ENCODE measurements around the gene BLTP3B. TPM values are rescaled to one million over a fixed set of nuclear protein-coding genes. Genes with fewer than 3 reads are reported as not detected.

BLTP3B gene
- total and polyA plus RNA-seq, 2 of the 13 experiments (the other 11 are each of a cell fraction or from before 2014, with no cell fraction given) = 15.6 to 24.4 TPM

DNA sequence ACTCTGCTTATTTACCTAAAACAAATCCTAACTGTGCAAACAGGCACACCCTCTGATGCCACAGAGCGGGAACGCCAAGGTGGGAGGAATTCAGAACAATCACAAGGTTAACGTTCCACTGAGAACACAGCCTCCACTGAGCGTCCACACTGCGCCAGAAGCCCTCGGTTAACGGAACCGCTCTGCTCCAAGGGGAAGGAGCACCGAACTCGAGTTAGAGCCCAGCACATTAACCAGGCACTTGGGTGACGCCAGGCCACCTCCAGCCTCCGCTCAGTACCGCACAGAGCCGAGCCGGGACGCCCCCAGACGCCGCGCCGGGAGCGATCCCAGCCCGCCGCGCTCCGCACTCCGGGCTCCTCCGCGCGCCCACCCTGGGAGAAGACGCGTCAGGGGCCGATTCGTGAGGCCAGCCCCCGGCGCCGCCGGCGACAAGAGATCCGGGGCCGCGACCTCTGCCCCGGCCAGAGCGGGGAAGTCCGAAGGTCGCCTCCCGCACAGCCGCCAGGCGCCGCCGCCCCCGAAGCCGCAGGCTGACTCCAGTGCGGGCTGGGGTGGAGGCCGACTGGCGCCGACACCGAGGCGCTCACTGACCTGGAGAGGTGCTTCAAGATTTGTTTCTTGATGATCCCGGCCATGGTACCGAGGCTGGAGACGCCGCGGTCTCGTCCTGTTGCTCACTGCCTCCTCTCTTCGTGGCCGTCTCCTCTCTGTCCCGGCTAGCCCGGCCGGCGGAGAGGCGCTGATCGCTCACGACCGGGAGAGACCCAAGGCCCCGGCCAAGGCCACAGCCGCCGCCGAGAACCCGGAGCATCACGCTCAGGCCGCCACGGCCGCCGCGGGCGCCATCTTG lies 450 bp downstream of the BLTP3B start (continued):
- TF ChIP-seq, protein P1, sequence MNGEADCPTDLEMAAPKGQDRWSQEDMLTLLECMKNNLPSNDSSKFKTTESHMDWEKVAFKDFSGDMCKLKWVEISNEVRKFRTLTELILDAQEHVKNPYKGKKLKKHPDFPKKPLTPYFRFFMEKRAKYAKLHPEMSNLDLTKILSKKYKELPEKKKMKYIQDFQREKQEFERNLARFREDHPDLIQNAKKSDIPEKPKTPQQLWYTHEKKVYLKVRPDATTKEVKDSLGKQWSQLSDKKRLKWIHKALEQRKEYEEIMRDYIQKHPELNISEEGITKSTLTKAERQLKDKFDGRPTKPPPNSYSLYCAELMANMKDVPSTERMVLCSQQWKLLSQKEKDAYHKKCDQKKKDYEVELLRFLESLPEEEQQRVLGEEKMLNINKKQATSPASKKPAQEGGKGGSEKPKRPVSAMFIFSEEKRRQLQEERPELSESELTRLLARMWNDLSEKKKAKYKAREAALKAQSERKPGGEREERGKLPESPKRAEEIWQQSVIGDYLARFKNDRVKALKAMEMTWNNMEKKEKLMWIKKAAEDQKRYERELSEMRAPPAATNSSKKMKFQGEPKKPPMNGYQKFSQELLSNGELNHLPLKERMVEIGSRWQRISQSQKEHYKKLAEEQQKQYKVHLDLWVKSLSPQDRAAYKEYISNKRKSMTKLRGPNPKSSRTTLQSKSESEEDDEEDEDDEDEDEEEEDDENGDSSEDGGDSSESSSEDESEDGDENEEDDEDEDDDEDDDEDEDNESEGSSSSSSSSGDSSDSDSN (CRISPR knock-in tag; IDR thresholded peaks at IDR 0.05) = peak; percentile 90
- TF ChIP-seq ZNF136 (CRISPR knock-in tag; IDR thresholded peaks at IDR 0.05; ENCODE audit: low read depth) (no peak), ZKSCAN8 (CRISPR knock-in tag; IDR thresholded peaks at IDR 0.05; ENCODE audit: borderline replicate concordance) (no peak; the same call in 1 of the 2 replicates), YEATS2 (CRISPR knock-in tag; IDR thresholded peaks at IDR 0.05; ENCODE audit: borderline replicate concordance) (no peak), HOXD1 (CRISPR knock-in tag; IDR thresholded peaks at IDR 0.05) (no peak), IKZF4 (CRISPR knock-in tag; IDR thresholded peaks at IDR 0.05; ENCODE audit: borderline replicate concordance, low read depth, not compliant biosample characterization) (no peak), ZNF335 (CRISPR knock-in tag; IDR thresholded peaks at IDR 0.05) (no peak), ELF3 (CRISPR knock-in tag; IDR thresholded peaks at IDR 0.05) (no peak), CHD4 (IDR thresholded peaks at IDR 0.05; ENCODE audit: borderline replicate concordance, low read length) (no peak), ZKSCAN1 (IDR thresholded peaks at IDR 0.05; ENCODE audit: low read length) (no peak), FOSL1 (CRISPR knock-in tag; IDR thresholded peaks at IDR 0.05; ENCODE audit: borderline replicate concordance) (no peak), ZSCAN22 (CRISPR knock-in tag; IDR thresholded peaks at IDR 0.05) (no peak; the same call in 1 of the 2 replicates), MLLT10 (CRISPR knock-in tag; IDR thresholded peaks at IDR 0.05) (no peak), RFX3 (CRISPR knock-in tag; IDR thresholded peaks at IDR 0.05) (no peak), ZNF724P (CRISPR knock-in tag; IDR thresholded peaks at IDR 0.05; ENCODE audit: borderline replicate concordance) (no peak; the same call in 1 of the 2 replicates), ZNF235 (CRISPR knock-in tag; IDR thresholded peaks at IDR 0.05; ENCODE audit: borderline replicate concordance) (no peak), KAT2B (IDR thresholded peaks at IDR 0.05; ENCODE audit: borderline replicate concordance, low read depth, low read length) (no peak)
- TF ChIP-seq, protein P2, sequence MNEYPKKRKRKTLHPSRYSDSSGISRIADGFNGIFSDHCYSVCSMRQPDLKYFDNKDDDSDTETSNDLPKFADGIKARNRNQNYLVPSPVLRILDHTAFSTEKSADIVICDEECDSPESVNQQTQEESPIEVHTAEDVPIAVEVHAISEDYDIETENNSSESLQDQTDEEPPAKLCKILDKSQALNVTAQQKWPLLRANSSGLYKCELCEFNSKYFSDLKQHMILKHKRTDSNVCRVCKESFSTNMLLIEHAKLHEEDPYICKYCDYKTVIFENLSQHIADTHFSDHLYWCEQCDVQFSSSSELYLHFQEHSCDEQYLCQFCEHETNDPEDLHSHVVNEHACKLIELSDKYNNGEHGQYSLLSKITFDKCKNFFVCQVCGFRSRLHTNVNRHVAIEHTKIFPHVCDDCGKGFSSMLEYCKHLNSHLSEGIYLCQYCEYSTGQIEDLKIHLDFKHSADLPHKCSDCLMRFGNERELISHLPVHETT (CRISPR knock-in tag; conservative IDR thresholded peaks at IDR 0.05) = 0 out of 2 replicates have a peak, but pooled peaks have one; percentile 37
- TF ChIP-seq, protein P3, sequence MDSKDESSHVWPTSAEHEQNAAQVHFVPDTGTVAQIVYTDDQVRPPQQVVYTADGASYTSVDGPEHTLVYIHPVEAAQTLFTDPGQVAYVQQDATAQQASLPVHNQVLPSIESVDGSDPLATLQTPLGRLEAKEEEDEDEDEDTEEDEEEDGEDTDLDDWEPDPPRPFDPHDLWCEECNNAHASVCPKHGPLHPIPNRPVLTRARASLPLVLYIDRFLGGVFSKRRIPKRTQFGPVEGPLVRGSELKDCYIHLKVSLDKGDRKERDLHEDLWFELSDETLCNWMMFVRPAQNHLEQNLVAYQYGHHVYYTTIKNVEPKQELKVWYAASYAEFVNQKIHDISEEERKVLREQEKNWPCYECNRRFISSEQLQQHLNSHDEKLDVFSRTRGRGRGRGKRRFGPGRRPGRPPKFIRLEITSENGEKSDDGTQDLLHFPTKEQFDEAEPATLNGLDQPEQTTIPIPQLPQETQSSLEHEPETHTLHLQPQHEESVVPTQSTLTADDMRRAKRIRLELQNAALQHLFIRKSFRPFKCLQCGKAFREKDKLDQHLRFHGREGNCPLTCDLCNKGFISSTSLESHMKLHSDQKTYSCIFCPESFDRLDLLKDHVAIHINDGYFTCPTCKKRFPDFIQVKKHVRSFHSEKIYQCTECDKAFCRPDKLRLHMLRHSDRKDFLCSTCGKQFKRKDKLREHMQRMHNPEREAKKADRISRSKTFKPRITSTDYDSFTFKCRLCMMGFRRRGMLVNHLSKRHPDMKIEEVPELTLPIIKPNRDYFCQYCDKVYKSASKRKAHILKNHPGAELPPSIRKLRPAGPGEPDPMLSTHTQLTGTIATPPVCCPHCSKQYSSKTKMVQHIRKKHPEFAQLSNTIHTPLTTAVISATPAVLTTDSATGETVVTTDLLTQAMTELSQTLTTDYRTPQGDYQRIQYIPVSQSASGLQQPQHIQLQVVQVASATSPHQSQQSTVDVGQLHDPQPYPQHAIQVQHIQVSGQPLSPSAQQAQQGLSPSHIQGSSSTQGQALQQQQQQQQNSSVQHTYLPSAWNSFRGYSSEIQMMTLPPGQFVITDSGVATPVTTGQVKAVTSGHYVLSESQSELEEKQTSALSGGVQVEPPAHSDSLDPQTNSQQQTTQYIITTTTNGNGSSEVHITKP (CRISPR knock-in tag; IDR thresholded peaks at IDR 0.05; ENCODE audit: low read depth) = no peak
- TF ChIP-seq, protein P4, sequence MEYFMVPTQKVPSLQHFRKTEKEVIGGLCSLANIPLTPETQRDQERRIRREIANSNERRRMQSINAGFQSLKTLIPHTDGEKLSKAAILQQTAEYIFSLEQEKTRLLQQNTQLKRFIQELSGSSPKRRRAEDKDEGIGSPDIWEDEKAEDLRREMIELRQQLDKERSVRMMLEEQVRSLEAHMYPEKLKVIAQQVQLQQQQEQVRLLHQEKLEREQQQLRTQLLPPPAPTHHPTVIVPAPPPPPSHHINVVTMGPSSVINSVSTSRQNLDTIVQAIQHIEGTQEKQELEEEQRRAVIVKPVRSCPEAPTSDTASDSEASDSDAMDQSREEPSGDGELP (IDR thresholded peaks at IDR 0.05; ENCODE audit: borderline replicate concordance, low read depth) = no peak

All from HepG2 (cell line).